ENCODE data around the gene CEP85. TPM values are rescaled to one million over a fixed set of nuclear protein-coding genes. Genes with fewer than 3 reads are reported as not detected.
A peak's percentile ranks its signal among the peaks of the same experiment; 100 is the strongest.

The CEP85 gene, protein sequence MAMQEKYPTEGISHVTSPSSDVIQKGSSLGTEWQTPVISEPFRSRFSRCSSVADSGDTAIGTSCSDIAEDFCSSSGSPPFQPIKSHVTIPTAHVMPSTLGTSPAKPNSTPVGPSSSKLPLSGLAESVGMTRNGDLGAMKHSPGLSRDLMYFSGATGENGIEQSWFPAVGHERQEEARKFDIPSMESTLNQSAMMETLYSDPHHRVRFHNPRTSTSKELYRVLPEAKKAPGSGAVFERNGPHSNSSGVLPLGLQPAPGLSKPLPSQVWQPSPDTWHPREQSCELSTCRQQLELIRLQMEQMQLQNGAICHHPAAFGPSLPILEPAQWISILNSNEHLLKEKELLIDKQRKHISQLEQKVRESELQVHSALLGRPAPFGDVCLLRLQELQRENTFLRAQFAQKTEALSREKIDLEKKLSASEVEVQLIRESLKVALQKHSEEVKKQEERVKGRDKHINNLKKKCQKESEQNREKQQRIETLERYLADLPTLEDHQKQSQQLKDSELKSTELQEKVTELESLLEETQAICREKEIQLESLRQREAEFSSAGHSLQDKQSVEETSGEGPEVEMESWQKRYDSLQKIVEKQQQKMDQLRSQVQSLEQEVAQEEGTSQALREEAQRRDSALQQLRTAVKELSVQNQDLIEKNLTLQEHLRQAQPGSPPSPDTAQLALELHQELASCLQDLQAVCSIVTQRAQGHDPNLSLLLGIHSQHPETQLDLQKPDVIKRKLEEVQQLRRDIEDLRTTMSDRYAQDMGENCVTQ
- total RNA-seq (2021) (34.0 and 42.5 TPM in 2 replicates), Bru-seq, nascent RNA (percentile 85 among the genes with signal in this experiment), BruChase-seq, experiment 1, labeled RNA remaining after a 2-hour chase (percentile 81 among the genes with signal in this experiment), BruChase-seq, experiment 2, labeled RNA remaining after a 6-hour chase (percentile 82 among the genes with signal in this experiment)
- long read RNA-seq, transcript CEP85-202 (14 exons, 3,922 nt) = major isoform, 16 of 40 reads
- long read RNA-seq, transcript CEP85-201 (14 exons, 3,935 nt) = minor isoform, 6 of 40 reads
- long read RNA-seq, partial matches to known transcripts = 9 of 40 reads
- long read RNA-seq, other reads (novel, unspliced or antisense) = 9 of 40 reads

DNA sequence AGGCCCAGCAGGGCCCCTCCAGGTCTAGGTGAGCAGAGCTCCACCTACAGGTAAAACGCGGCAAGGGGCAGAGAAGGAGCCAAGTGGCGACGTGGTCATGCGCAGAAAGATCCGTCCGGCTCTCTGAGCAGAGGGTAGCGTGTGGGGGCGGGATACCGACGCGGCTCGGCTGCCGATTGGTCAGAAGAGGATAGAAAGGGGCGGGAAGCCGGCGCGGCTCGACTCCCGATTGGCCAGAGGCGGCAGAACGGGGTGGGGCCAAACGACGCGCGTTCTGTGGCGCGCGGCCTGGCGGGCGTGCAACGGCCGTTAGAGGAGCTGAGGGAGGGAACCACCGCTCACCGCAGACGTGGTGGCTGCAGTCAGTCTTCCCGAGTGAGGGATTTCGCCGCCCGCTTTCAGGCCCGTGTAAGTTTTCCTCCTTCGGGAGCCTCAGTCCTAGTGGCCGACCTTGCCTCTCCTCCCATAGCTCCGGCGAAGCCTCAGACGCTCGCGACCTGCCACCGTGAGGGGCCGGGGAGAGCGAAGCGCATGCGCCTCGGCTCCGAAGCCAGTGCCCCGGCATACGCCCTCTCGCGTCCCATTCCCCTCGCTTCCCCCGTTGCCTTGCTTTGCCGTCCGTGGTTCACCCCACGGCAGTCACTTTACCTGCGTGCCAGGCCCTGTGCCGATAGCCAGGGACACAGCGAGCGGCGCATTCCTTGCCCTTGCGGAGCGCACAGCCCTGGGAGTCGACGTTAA lies at the start of gene CEP85:
Gene CEP85, plus strand, starts transcription at position 298 of the 741 bp plus-strand sequence. CDS start 5,584 bp downstream, outside the sequence.
- POLR2A ChIA-PET (ENCODE audit: unreplicated experiment) = interaction anchor here (0.5 to 0.7 kb wide), 9 partner anchors 16 to 1868 kb away, joined by 3 to 24 read pairs (median 5); partner anchors contain the start of gene CATSPER4
- Histone ChIP-seq H3K4me1 (replicated peaks; ENCODE audit: insufficient read depth) (peaks cover 31% of the 10 kb centered on the region), H3K36me3 (ENCODE audit: low read depth) (0 out of 2 replicates have a peak, but pooled peaks cover 3% of the 10 kb centered on the region), H3K79me2 (ENCODE audit: low read depth) (peaks cover 48% of the 10 kb centered on the region), H3K4me3 (peak within 1 kb of the TSS; percentile 84), H3K27ac (0 out of 2 replicates have a peak within 1 kb of the TSS, but pooled peaks have one; percentile 16), H3F3A (ENCODE audit: insufficient read depth, low read depth) (no peaks in the 10 kb centered on the region), H3K9me3 (ENCODE audit: insufficient read depth, low read depth) (no peaks in the 10 kb centered on the region), H3K9me2 (ENCODE audit: insufficient read depth) (no peaks in the 10 kb centered on the region), H3K27me3 (ENCODE audit: insufficient read depth, low read depth) (no peaks in the 10 kb centered on the region), H2AFZ (peak within 1 kb of the TSS; percentile 84), H4K20me1 (ENCODE audit: insufficient read depth) (no peaks in the 10 kb centered on the region), H3K4me2 (peak within 1 kb of the TSS; percentile 85)
- CTCF ChIA-PET = interaction anchor here (0.6 to 1.9 kb wide), 8 partner anchors 44 to 1412 kb away, joined by 3 to 7 read pairs (median 3); partner anchors contain the start of genes CATSPER4, CNKSR1 and ZNF593
- BruUV-seq (replicated peaks) = TSS peak; percentile 51
- DNase-seq = peak; percentile 89 to 98
- intact Hi-C loops (cut with micrococcal nuclease; ENCODE audit: unreplicated experiment) = loop anchor here (1.0 kb wide), 3 partner anchors 57 to 198 kb away; partner anchors contain the start of gene CNKSR1
- TF ChIP-seq, protein P1, sequence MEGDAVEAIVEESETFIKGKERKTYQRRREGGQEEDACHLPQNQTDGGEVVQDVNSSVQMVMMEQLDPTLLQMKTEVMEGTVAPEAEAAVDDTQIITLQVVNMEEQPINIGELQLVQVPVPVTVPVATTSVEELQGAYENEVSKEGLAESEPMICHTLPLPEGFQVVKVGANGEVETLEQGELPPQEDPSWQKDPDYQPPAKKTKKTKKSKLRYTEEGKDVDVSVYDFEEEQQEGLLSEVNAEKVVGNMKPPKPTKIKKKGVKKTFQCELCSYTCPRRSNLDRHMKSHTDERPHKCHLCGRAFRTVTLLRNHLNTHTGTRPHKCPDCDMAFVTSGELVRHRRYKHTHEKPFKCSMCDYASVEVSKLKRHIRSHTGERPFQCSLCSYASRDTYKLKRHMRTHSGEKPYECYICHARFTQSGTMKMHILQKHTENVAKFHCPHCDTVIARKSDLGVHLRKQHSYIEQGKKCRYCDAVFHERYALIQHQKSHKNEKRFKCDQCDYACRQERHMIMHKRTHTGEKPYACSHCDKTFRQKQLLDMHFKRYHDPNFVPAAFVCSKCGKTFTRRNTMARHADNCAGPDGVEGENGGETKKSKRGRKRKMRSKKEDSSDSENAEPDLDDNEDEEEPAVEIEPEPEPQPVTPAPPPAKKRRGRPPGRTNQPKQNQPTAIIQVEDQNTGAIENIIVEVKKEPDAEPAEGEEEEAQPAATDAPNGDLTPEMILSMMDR (conservative IDR thresholded peaks at IDR 0.05) = peak; percentile 80
- TF ChIP-seq EZH2 (IDR thresholded peaks at IDR 0.05; ENCODE audit: low read depth) = no peak

DNA sequence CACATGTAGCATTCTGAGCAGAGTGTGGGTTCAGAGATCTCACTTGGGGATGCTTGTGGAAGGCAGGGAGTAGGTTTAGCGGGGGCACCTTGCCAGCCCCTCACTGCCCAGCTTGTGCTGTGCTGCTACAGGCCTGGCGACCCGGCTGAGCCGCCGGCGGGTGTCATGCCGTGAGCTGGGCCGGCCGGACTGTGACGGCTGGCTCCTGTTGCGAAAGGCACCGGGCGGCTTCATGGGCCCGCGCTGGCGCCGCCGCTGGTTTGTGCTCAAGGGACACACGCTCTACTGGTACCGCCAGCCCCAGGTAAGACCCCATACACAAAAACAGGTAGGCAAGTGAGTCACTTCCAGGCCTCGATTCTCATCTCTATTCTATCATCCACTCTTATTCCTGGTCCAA lies 49.1 kb upstream of the CEP85 start:
- BruUV-seq (replicated peaks) = no TSS peak
- Histone ChIP-seq H4K20me1 (ENCODE audit: insufficient read depth) (no peaks in the 10 kb centered on the region), H2AFZ (no peak overlapping the region), H3K4me1 (replicated peaks; ENCODE audit: insufficient read depth) (peaks cover 16% of the 10 kb centered on the region), H3K9me3 (ENCODE audit: insufficient read depth, low read depth) (no peaks in the 10 kb centered on the region), H3K4me3 (no peak overlapping the region), H3K9me2 (ENCODE audit: insufficient read depth) (no peaks in the 10 kb centered on the region), H3K79me2 (ENCODE audit: low read depth) (no peaks in the 10 kb centered on the region), H3K27me3 (ENCODE audit: insufficient read depth, low read depth) (no peaks in the 10 kb centered on the region), H3F3A (ENCODE audit: insufficient read depth, low read depth) (peaks cover 9% of the 10 kb centered on the region; the same call in 1 of the 2 replicates), H3K36me3 (ENCODE audit: low read depth) (peaks cover 6% of the 10 kb centered on the region; the same call in 1 of the 2 replicates), H3K27ac (no peak overlapping the region), H3K4me2 (no peak overlapping the region)
- CTCF ChIA-PET = no interaction called here
- POLR2A ChIA-PET (ENCODE audit: unreplicated experiment) = no interaction called here
- no peak for DNase-seq
- TF ChIP-seq, protein P1 (conservative IDR thresholded peaks at IDR 0.05) = no peak
- TF ChIP-seq EZH2 (IDR thresholded peaks at IDR 0.05; ENCODE audit: low read depth) = no peak
- intact Hi-C loops (cut with micrococcal nuclease; ENCODE audit: unreplicated experiment) = no loop called here
